ENCODE measurements around the gene ARMC7.

Gene ARMC7

GRCh38 chr17:75176625-75177024, 66.9 kb downstream of the ARMC7 start:
- TF ChIP-seq, protein P1, sequence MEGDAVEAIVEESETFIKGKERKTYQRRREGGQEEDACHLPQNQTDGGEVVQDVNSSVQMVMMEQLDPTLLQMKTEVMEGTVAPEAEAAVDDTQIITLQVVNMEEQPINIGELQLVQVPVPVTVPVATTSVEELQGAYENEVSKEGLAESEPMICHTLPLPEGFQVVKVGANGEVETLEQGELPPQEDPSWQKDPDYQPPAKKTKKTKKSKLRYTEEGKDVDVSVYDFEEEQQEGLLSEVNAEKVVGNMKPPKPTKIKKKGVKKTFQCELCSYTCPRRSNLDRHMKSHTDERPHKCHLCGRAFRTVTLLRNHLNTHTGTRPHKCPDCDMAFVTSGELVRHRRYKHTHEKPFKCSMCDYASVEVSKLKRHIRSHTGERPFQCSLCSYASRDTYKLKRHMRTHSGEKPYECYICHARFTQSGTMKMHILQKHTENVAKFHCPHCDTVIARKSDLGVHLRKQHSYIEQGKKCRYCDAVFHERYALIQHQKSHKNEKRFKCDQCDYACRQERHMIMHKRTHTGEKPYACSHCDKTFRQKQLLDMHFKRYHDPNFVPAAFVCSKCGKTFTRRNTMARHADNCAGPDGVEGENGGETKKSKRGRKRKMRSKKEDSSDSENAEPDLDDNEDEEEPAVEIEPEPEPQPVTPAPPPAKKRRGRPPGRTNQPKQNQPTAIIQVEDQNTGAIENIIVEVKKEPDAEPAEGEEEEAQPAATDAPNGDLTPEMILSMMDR (IDR thresholded peaks at IDR 0.05; ENCODE audit: low read length, missing control alignments), result no peak
- DNase-seq (ENCODE audit: low read depth), result no peak
- H3K4me3 ChIP-seq (replicated peaks; ENCODE audit: low read depth, low read length), result no peak overlapping the region

- TF ChIP-seq, protein P1 (IDR thresholded peaks at IDR 0.05; ENCODE audit: low read length, missing control alignments), result no peak
- no peak overlapping the region for H3K4me3 ChIP-seq (replicated peaks; ENCODE audit: low read depth, low read length)
- no peak for DNase-seq (ENCODE audit: low read depth)
These were observed 68.7 kb downstream of the ARMC7 start for GRCh38 chr17:75178453-75178852.

Data from fibroblast of pulmonary artery (primary cell).